GM12878 (cell line): ENCODE results near the gene SPRTN.

ENCODE experiments used
- ZNF274 ChIP-seq: IDR thresholded peaks from one replicate; pipeline ENCODE4 v1.8.0; 2011; ENCODE audit not compliant: insufficient read length, insufficient read depth
- TF ChIP-seq, protein P1 (sequence below), 3 experiments: IDR thresholded peaks in 2 of 3; conservative IDR thresholded peaks in 1 of 3; 2 replicates each; pipeline ENCODE4 v1.5.1; 2011; ENCODE audit warnings: low read depth in 3 of 3, low read length in 3 of 3, mild to moderate bottlenecking in 3 of 3, control low read depth in 2 of 3, moderate library complexity in 2 of 3, inconsistent platforms in 1 of 3, mixed read lengths in 1 of 3; ENCODE audit not compliant: control insufficient read depth in 2 of 3, insufficient read depth in 1 of 3; ENCODE audit errors: extremely low read depth in 1 of 3
- TF ChIP-seq, protein P2 (sequence below): fragments of 450-650 bp; IDR thresholded peaks from 2 replicates; pipeline ENCODE4 v1.6.1; 2018; ENCODE audit warnings: mild to moderate bottlenecking, low read depth, moderate library complexity; ENCODE audit not compliant: partially characterized antibody

DNA sequence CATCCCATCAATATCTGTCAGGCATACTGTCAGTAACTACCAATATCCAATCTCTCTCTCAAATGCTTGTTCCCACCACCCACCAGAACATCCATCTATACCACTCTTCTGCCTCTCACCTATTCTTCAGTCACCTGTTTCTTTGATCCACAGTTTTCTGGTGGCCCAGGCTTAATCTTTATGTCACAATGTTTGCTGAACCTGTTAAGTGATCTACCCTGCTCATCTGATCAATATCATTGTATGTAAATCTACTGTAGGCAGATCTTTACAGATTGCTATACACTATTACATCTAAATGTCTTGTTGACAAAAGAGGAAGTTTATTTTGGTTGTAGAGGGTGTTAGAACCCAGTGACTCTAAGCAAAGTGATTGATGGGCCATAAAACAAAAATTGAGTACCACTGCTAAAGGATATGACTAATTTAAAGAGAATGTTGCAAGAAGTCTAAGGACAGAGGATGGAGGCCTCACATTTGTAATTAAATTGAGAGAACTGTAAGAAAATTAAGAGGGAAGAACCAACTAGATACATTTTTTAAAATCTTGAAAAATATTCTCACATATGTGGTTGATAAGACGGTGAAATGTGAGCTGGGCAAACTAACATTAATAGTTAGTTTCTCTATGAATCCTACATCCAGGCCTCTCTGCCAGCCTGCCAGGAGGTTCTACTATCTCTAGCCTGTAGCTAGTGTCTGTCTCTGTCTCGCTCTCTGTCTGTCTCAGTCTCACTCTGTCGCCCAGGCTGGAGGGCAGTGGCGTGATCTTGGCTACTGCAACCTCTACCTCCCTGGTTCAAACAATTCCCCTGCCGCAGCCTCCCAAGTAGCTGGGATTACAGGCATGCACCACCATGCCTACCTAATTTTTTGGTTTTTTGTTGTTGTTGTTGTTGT is 49.9 kb downstream of the SPRTN start:
- TF ChIP-seq ZNF274: no peak
- TF ChIP-seq, protein P1, sequence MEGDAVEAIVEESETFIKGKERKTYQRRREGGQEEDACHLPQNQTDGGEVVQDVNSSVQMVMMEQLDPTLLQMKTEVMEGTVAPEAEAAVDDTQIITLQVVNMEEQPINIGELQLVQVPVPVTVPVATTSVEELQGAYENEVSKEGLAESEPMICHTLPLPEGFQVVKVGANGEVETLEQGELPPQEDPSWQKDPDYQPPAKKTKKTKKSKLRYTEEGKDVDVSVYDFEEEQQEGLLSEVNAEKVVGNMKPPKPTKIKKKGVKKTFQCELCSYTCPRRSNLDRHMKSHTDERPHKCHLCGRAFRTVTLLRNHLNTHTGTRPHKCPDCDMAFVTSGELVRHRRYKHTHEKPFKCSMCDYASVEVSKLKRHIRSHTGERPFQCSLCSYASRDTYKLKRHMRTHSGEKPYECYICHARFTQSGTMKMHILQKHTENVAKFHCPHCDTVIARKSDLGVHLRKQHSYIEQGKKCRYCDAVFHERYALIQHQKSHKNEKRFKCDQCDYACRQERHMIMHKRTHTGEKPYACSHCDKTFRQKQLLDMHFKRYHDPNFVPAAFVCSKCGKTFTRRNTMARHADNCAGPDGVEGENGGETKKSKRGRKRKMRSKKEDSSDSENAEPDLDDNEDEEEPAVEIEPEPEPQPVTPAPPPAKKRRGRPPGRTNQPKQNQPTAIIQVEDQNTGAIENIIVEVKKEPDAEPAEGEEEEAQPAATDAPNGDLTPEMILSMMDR (IDR thresholded peaks at IDR 0.05 in 2 of 3, conservative IDR thresholded peaks at IDR 0.05 in 1 of 3; ENCODE audit: control insufficient read depth in 2 of 3, extremely low read depth in 1 of 3, insufficient read depth in 1 of 3, low read depth in 3 of 3, low read length in 3 of 3): no peak
- TF ChIP-seq, protein P2, sequence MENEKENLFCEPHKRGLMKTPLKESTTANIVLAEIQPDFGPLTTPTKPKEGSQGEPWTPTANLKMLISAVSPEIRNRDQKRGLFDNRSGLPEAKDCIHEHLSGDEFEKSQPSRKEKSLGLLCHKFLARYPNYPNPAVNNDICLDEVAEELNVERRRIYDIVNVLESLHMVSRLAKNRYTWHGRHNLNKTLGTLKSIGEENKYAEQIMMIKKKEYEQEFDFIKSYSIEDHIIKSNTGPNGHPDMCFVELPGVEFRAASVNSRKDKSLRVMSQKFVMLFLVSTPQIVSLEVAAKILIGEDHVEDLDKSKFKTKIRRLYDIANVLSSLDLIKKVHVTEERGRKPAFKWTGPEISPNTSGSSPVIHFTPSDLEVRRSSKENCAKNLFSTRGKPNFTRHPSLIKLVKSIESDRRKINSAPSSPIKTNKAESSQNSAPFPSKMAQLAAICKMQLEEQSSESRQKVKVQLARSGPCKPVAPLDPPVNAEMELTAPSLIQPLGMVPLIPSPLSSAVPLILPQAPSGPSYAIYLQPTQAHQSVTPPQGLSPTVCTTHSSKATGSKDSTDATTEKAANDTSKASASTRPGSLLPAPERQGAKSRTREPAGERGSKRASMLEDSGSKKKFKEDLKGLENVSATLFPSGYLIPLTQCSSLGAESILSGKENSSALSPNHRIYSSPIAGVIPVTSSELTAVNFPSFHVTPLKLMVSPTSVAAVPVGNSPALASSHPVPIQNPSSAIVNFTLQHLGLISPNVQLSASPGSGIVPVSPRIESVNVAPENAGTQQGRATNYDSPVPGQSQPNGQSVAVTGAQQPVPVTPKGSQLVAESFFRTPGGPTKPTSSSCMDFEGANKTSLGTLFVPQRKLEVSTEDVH: no peak
